ENCODE measurements around the gene UPF2.

The UPF2 gene

GRCh38 chr10:11871466-11871865 lies 171.1 kb downstream of the UPF2 start:
- no peak overlapping the region for H2AFZ ChIP-seq (ENCODE audit: low read depth, low read length)
- H3K27ac ChIP-seq (ENCODE audit: low read length): no peak overlapping the region
- H3K4me3 ChIP-seq (ENCODE audit: low read depth in 1 of 2, low read length in 2 of 2): no peak overlapping the region
- no peaks in the 10 kb centered on the region for H3K79me2 ChIP-seq (ENCODE audit: insufficient read depth, low read length)
- ATAC-seq (ENCODE audit: insufficient read depth, low read depth): no peak
- H3K9ac ChIP-seq (ENCODE audit: low read depth, low read length): no peak overlapping the region
- no peaks in the 10 kb centered on the region for H3K36me3 ChIP-seq (ENCODE audit: insufficient read depth, low read length)
- no peak for DNase-seq
- H3K4me2 ChIP-seq (ENCODE audit: insufficient read depth, low read length): no peak overlapping the region
- no peaks in the 10 kb centered on the region for H3K9me3 ChIP-seq (ENCODE audit: insufficient read depth, low read length, severe bottlenecking)
- TF ChIP-seq CTCF (IDR thresholded peaks at IDR 0.05; ENCODE audit: borderline replicate concordance, extremely low read depth, low read length, poor library complexity, severe bottlenecking) (no peak), EZH2 (IDR thresholded peaks at IDR 0.05; ENCODE audit: borderline replicate concordance, low read depth, low read length, severe bottlenecking) (no peak)
- H3K27me3 ChIP-seq (ENCODE audit: insufficient read depth, low read length, poor library complexity): no peaks in the 10 kb centered on the region
- H3K4me1 ChIP-seq (ENCODE audit: insufficient read depth, low read length): peaks cover 22% of the 10 kb centered on the region
- H4K20me1 ChIP-seq (ENCODE audit: insufficient read depth, low read length): peaks cover 3% of the 10 kb centered on the region; the same call in 1 of the 2 replicates

- no peaks in the 10 kb centered on the region for H3K79me2 ChIP-seq (ENCODE audit: insufficient read depth, low read length)
- no peak overlapping the region for H3K27ac ChIP-seq (ENCODE audit: low read length)
- peaks cover 3% of the 10 kb centered on the region; the same call in 1 of the 2 replicates for H4K20me1 ChIP-seq (ENCODE audit: insufficient read depth, low read length)
- no peak overlapping the region for H3K4me2 ChIP-seq (ENCODE audit: insufficient read depth, low read length)
- H3K4me1 ChIP-seq (ENCODE audit: insufficient read depth, low read length): peaks cover 22% of the 10 kb centered on the region
- no peaks in the 10 kb centered on the region for H3K27me3 ChIP-seq (ENCODE audit: insufficient read depth, low read length, poor library complexity)
- ATAC-seq (ENCODE audit: insufficient read depth, low read depth): no peak
- no peaks in the 10 kb centered on the region for H3K9me3 ChIP-seq (ENCODE audit: insufficient read depth, low read length, severe bottlenecking)
- H3K36me3 ChIP-seq (ENCODE audit: insufficient read depth, low read length): no peaks in the 10 kb centered on the region
- no peak for DNase-seq
- H3K9ac ChIP-seq (ENCODE audit: low read depth, low read length): no peak overlapping the region
- no peak overlapping the region for H2AFZ ChIP-seq (ENCODE audit: low read depth, low read length)
- no peak for TF ChIP-seq EZH2 (IDR thresholded peaks at IDR 0.05; ENCODE audit: borderline replicate concordance, low read depth, low read length, severe bottlenecking)
- no peak for TF ChIP-seq CTCF (IDR thresholded peaks at IDR 0.05; ENCODE audit: borderline replicate concordance, extremely low read depth, low read length, poor library complexity, severe bottlenecking)
- H3K4me3 ChIP-seq (ENCODE audit: low read depth in 1 of 2, low read length in 2 of 2): no peak overlapping the region
Observed at GRCh38 chr10:11870900-11871400, 171.7 kb downstream of the UPF2 start.

- Histone ChIP-seq H3K4me3 (ENCODE audit: low read depth in 1 of 2, low read length in 2 of 2) (no peak overlapping the region), H3K4me1 (ENCODE audit: insufficient read depth, low read length) (peaks cover 19% of the 10 kb centered on the region), H3K36me3 (ENCODE audit: insufficient read depth, low read length) (no peaks in the 10 kb centered on the region), H3K27me3 (ENCODE audit: insufficient read depth, low read length, poor library complexity) (no peaks in the 10 kb centered on the region), H4K20me1 (ENCODE audit: insufficient read depth, low read length) (peaks cover 3% of the 10 kb centered on the region; the same call in 1 of the 2 replicates), H3K9ac (ENCODE audit: low read depth, low read length) (no peak overlapping the region), H3K4me2 (ENCODE audit: insufficient read depth, low read length) (no peak overlapping the region), H3K27ac (ENCODE audit: low read length) (no peak overlapping the region), H3K79me2 (ENCODE audit: insufficient read depth, low read length) (no peaks in the 10 kb centered on the region), H2AFZ (ENCODE audit: low read depth, low read length) (no peak overlapping the region), H3K9me3 (ENCODE audit: insufficient read depth, low read length, severe bottlenecking) (no peaks in the 10 kb centered on the region)
- no peak for ATAC-seq (ENCODE audit: insufficient read depth, low read depth)
- no peak for DNase-seq
- TF ChIP-seq CTCF (IDR thresholded peaks at IDR 0.05; ENCODE audit: borderline replicate concordance, extremely low read depth, low read length, poor library complexity, severe bottlenecking): no peak
- no peak for TF ChIP-seq EZH2 (IDR thresholded peaks at IDR 0.05; ENCODE audit: borderline replicate concordance, low read depth, low read length, severe bottlenecking)
Observed at GRCh38 chr10:11870461-11870780, 172.2 kb downstream of the UPF2 start.

Data from DND-41 (cell line).